RWPE1 (cell line): Measurements from ENCODE around the gene GTF2E1.

ENCODE experiments used
- CTCF ChIA-PET: fragments of 350-600 bp; sonication (Branson Sonifier 250); formaldehyde crosslinking; extraction: SDS; loops from one replicate; lab custom pipeline; 2021; lab: Yijun Ruan, JAX
- POLR2A ChIA-PET: fragments of 400-600 bp; formaldehyde crosslinking; extraction: SDS; loops from one replicate; lab custom pipeline; 2020; ENCODE audit warnings: antibody characterized with exemption; ENCODE audit not compliant: low non-redundant PET; lab: Yijun Ruan, JAX
- DNase-seq: peaks from one replicate; pipeline ENCODE4 v3.0.0; 2012; ENCODE audit warnings: low spot score
- H3K27ac ChIP-seq: fragments of 450-650 bp; 2 replicates; pipeline ENCODE4 v1.5.1; 2017
- CTCF ChIP-seq: fragments of 450-650 bp; conservative IDR thresholded peaks from 2 replicates; pipeline ENCODE4 v1.5.1; 2017; ENCODE audit warnings: low read depth, mild to moderate bottlenecking

The GTF2E1 gene

GRCh38 chr3:120741837-120742197, 727 bp upstream of the GTF2E1 start:
- peak; percentile 19 for DNase-seq
- POLR2A ChIA-PET = interaction anchor here (0.7 kb wide), 1 partner anchor 21 kb away, joined by 6 read pairs; no protein-coding TSS in a partner anchor
- CTCF ChIA-PET = interaction anchor here (0.6 to 0.7 kb wide), 2 partner anchors 13 to 114 kb away, joined by 3 read pairs; no protein-coding TSS in a partner anchor
- H3K27ac ChIP-seq = peak overlapping the region; percentile 92
- TF ChIP-seq CTCF = no peak

GRCh38 chr3:120742849-120743365, 363 bp downstream of the GTF2E1 start:
- TF ChIP-seq CTCF = no peak
- peak overlapping the region; percentile 92 for H3K27ac ChIP-seq
- DNase-seq = peak; percentile 20
- CTCF ChIA-PET = no interaction called here
- POLR2A ChIA-PET = no interaction called here

GRCh38 chr3:120743556-120744195, 1.1 kb downstream of the GTF2E1 start:
- ChIA-PET CTCF (no interaction called here), POLR2A (no interaction called here)
- TF ChIP-seq CTCF = no peak
- no peak overlapping the region for H3K27ac ChIP-seq
- DNase-seq = no peak

- ChIA-PET POLR2A (no interaction called here), CTCF (no interaction called here)
- H3K27ac ChIP-seq = no peak overlapping the region
- no peak for DNase-seq
- TF ChIP-seq CTCF = no peak
Observed at GRCh38 chr3:120745466-120745865, 2.9 kb downstream of the GTF2E1 start.

- TF ChIP-seq CTCF = no peak
- ChIA-PET POLR2A (no interaction called here), CTCF (interaction anchor here (0.6 kb wide), 1 partner anchor 126 kb away, joined by 5 read pairs; no protein-coding TSS in a partner anchor)
- no peak overlapping the region for H3K27ac ChIP-seq
- DNase-seq = no peak
Observed at GRCh38 chr3:120749843-120750242, 7.3 kb downstream of the GTF2E1 start.

- ChIA-PET POLR2A (no interaction called here), CTCF (no interaction called here)
Observed at GRCh38 chr3:120752230-120752629, 9.7 kb downstream of the GTF2E1 start.

More at GRCh38 chr3:120752230-120752629, 9.7 kb downstream of the GTF2E1 start:
- DNase-seq = no peak
- TF ChIP-seq CTCF = no peak
- H3K27ac ChIP-seq = no peak overlapping the region
